Stimulated activated CD8-positive, alpha-beta memory T cell treated with anti-CD3 and anti-CD28 coated beads, Interleukin-12 subunit alpha, Interleukin-12 subunit beta, amount 100 ng/mL, for 24 hours (primary cell): ENCODE results near the gene PLK5.

ENCODE experiments used
- DNase-seq: peaks from one replicate; pipeline ENCODE4 v3.0.0-alpha.2; 2020; ENCODE audit errors: extremely low read depth

The PLK5 gene

DNA sequence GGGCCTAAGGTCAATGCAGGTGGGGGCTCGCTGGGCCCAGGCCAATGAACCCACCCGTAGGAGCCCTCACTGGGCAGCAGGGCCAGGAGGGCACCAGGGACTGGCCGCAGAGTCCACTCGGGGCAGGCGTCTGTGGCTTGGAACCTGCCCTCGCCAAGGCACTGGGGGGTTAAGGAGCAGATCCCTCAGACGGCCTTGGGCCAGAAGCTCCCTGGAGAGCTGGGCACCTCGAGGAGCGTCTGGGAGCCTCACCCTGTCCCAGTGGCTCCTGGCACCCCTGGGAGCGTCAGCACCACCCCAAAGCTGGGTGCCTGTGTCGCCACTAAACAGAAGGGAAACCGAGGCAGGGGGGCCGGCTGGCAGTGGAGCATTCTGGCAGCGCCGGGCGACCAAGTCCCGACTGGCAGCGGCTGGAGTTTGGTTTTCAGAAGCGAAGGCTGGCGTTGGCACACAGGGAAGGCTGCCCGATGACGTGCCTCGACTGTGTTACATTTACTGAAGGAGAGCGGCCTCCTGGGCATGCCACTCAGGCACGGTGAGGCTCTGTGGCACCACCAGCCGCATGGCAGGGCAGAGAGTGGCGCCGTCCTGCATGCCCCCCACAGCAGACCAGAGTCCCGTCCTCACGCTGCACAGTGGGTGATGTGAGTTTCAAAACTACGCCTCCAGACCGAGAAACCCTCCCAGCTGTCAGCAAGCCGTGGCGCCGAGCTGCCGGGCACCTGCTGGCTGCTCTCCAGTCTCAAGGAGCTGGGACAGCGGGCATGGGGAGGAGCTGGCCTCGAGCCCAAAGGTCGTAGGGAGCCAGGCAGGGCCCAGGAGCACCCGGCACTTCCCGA, 53.4 kb downstream of the PLK5 start:
- no peak for DNase-seq

DNA sequence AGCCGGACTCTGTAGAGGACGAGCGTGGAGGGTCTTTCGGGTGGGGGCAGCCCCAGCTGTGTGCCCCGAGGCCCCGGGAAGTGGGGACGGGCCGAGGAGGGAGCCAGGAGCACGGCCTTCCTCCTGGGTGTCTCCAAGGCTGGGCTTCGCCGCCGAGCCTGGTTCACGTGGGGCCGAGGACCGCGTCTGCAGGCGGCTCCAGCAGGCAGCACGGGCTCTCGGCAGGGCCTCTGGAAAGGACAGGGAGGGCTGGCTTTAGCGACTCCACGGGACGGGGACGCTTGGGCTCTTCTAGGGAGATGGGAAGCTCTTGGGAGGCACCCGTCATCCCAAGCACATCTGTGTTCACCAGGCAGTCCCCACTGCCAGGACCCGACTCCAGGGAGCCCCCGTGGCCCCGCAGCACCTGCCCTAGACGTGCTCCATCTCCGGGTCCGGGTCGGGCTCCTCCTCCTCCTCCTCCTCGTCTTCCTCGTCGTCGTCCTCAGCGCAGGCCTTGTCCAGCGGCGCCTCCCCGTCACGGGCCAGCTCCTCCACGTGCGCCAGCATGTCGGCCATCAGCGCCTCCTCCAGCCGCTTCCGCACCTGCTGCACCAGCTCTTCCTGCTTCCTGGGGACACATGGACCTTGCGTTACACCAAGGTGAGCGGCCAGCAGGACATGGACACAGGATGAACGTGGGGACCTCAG, 54.2 kb downstream of the PLK5 start:
- DNase-seq, result no peak

DNA sequence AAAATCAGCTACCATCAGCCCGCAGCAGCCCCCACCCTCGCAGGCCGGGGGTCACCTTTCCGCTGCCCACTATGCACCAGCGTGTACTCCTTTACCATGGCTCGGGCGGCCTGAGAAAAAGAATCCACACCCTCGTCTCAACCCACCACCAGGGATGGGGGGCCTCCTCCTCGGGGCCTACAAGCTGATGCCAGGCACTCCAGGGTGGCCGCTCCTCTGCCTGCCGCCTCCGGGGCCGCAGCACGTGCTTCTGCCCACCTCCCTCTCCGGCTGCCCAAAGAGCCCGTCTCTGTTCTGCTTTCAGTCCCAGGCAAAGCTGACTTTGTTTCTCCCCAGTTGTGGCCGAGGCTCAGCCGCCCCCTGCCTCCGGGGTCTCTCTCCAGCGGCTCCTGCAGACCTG, 55.3 kb downstream of the PLK5 start:
- no peak for DNase-seq

DNA sequence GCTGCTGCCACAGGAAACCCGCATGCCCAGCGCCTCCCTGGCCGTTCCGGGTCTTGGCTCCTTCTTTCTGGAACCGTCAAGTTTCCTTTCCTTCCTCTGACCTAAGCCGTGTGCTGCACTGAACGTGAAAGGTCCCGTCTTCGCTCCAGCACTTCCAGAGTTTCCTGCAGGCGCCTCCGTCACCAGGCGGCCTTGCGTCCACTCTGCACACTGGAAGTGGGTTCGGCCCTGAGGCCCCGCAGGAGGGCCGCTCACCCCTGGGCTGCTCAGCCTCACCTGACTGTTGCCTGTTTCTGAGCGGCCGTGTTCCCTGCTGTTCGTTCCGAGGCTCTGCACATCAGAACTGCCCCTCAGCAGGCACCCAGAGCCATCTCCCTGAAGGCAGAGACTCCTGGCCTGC, 56.5 kb downstream of the PLK5 start:
- no peak for DNase-seq

DNA sequence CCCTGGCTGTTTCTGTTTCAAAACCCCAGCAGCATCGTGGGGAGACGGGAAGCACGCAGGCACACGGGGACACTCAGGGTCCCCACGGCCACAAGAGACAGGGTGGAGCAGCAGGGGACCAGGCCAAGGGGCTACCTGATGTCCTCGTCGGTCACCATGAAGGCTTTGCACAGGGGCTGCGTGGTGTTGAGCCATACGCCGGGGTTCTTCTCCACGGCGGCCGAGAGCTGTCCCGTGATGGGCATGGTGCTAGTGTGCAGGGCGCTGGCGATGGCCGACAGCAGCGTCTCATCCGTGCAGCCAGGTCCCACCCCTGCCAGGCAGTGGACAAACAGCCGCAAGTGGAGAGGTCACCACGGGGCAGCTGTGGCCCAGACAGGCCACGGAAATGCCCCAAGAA, 57.1 kb downstream of the PLK5 start:
- no peak for DNase-seq

DNA sequence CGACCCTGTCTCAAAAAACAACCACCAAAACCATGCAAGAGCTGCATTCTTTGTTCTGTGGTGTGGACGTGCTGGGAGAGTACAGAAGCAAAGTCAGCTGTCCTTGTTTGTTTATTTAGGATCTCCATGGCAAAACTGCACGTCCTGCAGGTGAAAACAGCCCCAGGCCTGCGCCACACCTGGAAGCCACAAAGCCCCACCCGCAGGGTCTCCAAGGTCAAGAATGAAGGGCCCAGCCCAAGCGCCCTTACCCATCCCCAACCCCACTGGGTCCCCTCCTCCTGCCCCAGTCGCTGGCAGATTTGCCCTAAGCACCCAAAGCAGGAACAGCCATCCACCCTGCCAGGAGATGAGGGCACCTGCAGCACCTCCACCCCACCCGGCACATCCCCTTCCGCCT, 58.3 kb downstream of the PLK5 start:
- no peak for DNase-seq

DNA sequence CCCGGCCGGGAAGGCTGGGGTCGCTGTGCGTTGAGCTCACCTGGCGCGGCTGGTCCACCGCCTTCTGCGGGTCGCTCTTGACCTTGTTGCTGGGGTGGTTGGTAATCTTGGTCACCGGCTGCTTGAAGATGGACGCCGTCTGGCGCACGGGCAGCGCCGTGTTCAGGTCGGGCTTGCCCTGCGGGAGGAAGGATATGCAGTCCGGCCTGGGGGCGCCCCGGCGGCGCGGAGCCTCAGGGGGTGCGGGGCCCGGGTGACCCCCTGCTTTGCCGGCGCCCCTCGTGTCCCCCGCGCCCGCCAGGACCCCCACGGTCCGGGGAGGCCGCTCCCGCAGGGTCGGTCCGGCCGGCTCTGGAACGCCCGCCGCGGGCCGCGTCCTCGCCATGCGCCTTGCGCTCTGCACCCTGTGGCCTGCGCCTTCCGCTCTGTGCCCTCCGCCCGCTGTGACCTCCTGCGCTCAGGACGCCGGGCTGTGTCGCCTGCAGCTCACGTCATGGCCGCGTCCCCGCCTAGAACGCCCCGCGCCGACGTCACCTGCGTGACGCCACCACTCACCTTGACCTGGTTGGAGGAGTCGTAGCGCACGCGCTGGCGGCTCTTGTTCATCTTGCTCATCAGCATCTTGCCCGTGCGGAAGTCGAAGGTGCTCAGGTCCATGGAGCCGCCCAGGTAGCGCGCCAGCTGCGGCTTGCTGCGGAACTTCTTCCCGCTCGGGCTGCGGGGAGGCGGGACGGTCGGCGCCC, 60.8 kb downstream of the PLK5 start:
- no peak for DNase-seq

DNA sequence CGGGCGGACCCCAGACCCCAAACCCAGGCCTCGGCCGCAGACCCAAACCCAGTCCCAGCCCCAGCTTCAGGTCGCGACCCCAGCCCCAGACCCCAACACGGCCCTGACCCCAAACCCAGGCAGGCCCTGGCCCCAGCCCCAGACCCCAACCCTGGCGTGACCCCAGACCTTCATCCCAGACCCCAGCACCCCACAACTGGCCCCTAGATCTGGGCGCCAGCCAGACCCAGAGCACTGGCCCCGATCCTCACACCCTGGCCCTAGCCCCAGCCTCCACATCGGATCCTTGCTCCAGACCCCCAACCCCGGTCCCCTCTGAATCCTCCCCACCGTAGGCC, 61.3 kb downstream of the PLK5 start:
- no peak for DNase-seq
